GM12878 (cell line): Measurements from ENCODE around the gene WSCD2. TPM values are rescaled to one million over a fixed set of nuclear protein-coding genes. Genes with fewer than 3 reads are reported as not detected.

Experiments used
- ATAC-seq: fragments of 200-7000 bp; cut with Tn5 transposase; 3 replicates; pipeline ENCODE4 v1.9.1; 2020; ENCODE audit warnings: mild to moderate bottlenecking, moderate library complexity
- BruUV-seq: library from RNA; stranded (reverse); fragments of 400-500 nt; replicated peaks from 2 replicates; lab custom pipeline; 2021; lab: Mats Ljungman, UMichigan
- CTCF ChIA-PET: fragments of 300-600 bp; sonication (Branson Sonifier 250); formaldehyde crosslinking; extraction: SDS; loops from one replicate; lab custom pipeline; 2021; ENCODE audit warnings: inconsistent platforms; lab: Yijun Ruan, JAX
- POLR2A ChIA-PET: fragments of 350-600 bp; formaldehyde crosslinking; extraction: SDS; loops from one replicate; lab custom pipeline; 2021; ENCODE audit warnings: inconsistent platforms; lab: Charles Lee
- RAD21 ChIA-PET: fragments of 300-600 bp; sonication (Branson Sonifier 250); formaldehyde crosslinking; loops from one replicate; lab custom pipeline; 2023; ENCODE audit warnings: antibody characterized with exemption; ENCODE audit not compliant: unreplicated experiment; lab: Charles Lee
- SMC1A ChIA-PET: fragments of 300-600 bp; sonication (Branson Sonifier 250); formaldehyde crosslinking; loops from one replicate; lab custom pipeline; 2023; ENCODE audit not compliant: unreplicated experiment, uncharacterized antibody; lab: Charles Lee
- DNase-seq: peaks from one replicate; pipeline ENCODE4 v3.0.0-alpha.2; 2011; ENCODE audit warnings: low read depth, low spot score
- FAIRE-seq: peaks from 3 replicates; lab custom pipeline; 2011; peaks lifted over from hg19 to GRCh38; lab: Jason Lieb, UNC
- H2AFZ ChIP-seq: 2 replicates; pipeline ENCODE4 v1.6.0; 2011; ENCODE audit warnings: low read depth, low read length, control low read depth; ENCODE audit not compliant: control insufficient read depth
- H3K27ac ChIP-seq: 2 replicates; pipeline ENCODE4 v1.5.1; 2011; ENCODE audit warnings: control low read depth; ENCODE audit not compliant: control insufficient read depth, insufficient read depth
- H3K27me3 ChIP-seq, 2 experiments: replicated peaks in 1 of 2; 2 replicates each; pipeline versions ENCODE4 v1.6.0 to v1.6.1; 2011; ENCODE audit warnings: low read length in 1 of 2; ENCODE audit not compliant: control insufficient read depth in 2 of 2, insufficient read depth in 2 of 2
- H3K36me3 ChIP-seq, 2 experiments: 2 replicates each; pipeline ENCODE4 v1.5.1; 2011; ENCODE audit warnings: low read length in 1 of 2; ENCODE audit not compliant: control insufficient read depth in 2 of 2, insufficient read depth in 2 of 2
- H3K4me1 ChIP-seq: 2 replicates; pipeline ENCODE4 v1.6.1; 2011; ENCODE audit warnings: mild to moderate bottlenecking, low read length, moderate library complexity, mixed read lengths; ENCODE audit not compliant: control insufficient read depth, insufficient read depth
- H3K4me2 ChIP-seq: 2 replicates; pipeline ENCODE4 v1.6.0; 2011; ENCODE audit warnings: control low read depth; ENCODE audit not compliant: control insufficient read depth, insufficient read depth
- H3K4me3 ChIP-seq: fragments of 200-600 bp; sonication (generic); 2 replicates; pipeline ENCODE4 v1.5.1; 2016
- H3K79me2 ChIP-seq: 2 replicates; pipeline ENCODE4 v1.6.0; 2011; ENCODE audit warnings: low read length; ENCODE audit not compliant: control insufficient read depth, insufficient read depth
- H3K9ac ChIP-seq: 2 replicates; pipeline ENCODE4 v1.8.0; 2011; ENCODE audit warnings: low read length, control low read depth, mixed read lengths; ENCODE audit not compliant: control insufficient read depth, insufficient read depth
- H3K9me3 ChIP-seq: replicated peaks from 3 replicates; pipeline ENCODE4 v1.5.1; 2011; ENCODE audit warnings: mild to moderate bottlenecking, low read length; ENCODE audit not compliant: control insufficient read depth, insufficient read depth
- H4K20me1 ChIP-seq: 2 replicates; pipeline ENCODE4 v1.6.0; 2011; ENCODE audit not compliant: control insufficient read depth, insufficient read depth
- CHD4 ChIP-seq: fragments of 200-600 bp; sonication (generic); IDR thresholded peaks from 2 replicates; pipeline ENCODE4 v1.6.1; 2016; ENCODE audit warnings: mild to moderate bottlenecking
- CREB1 ChIP-seq: IDR thresholded peaks from 2 replicates; pipeline ENCODE4 v1.6.1; 2012; ENCODE audit warnings: low read depth, mild to moderate bottlenecking, inconsistent platforms
- GABPA ChIP-seq: IDR thresholded peaks from 2 replicates; pipeline ENCODE4 v1.6.1; 2014; ENCODE audit warnings: antibody characterized with exemption, low read depth, mild to moderate bottlenecking, inconsistent platforms
- KLF5 ChIP-seq: fragments of 450-650 bp; IDR thresholded peaks from 2 replicates; pipeline ENCODE4 v1.6.1; 2014; ENCODE audit warnings: mild to moderate bottlenecking; ENCODE audit not compliant: partially characterized antibody
- NBN ChIP-seq: fragments of 450-650 bp; IDR thresholded peaks from 2 replicates; pipeline ENCODE4 v1.6.1; 2016
- NR2C1 ChIP-seq: fragments of 450-650 bp; IDR thresholded peaks from 2 replicates; pipeline ENCODE4 v1.6.1; 2017; ENCODE audit warnings: antibody characterized with exemption, mild to moderate bottlenecking, moderate library complexity
- PKNOX1 ChIP-seq: fragments of 450-650 bp; IDR thresholded peaks from 2 replicates; pipeline ENCODE4 v1.6.1; 2016; ENCODE audit warnings: mild to moderate bottlenecking
- RB1 ChIP-seq: fragments of 450-650 bp; formaldehyde crosslinking; IDR thresholded peaks from 2 replicates; pipeline ENCODE4 v1.6.1; 2017; ENCODE audit warnings: mild to moderate bottlenecking, borderline replicate concordance
- TARDBP ChIP-seq: IDR thresholded peaks from 2 replicates; pipeline ENCODE4 v1.6.1; 2016; ENCODE audit warnings: borderline replicate concordance
- ZNF274 ChIP-seq: IDR thresholded peaks from one replicate; pipeline ENCODE4 v1.8.0; 2011; ENCODE audit not compliant: insufficient read length, insufficient read depth
- WGBS: methylation state at CpG from one replicate; pipeline ENCODE4 v1.1.6; 2016; ENCODE audit warnings: low lambda C conversion rate; ENCODE audit not compliant: insufficient replicate concordance, insufficient coverage; ENCODE audit errors: missing lambda C conversion rate; 5-methylcytosine and 5-hydroxymethylcytosine counted together
- in situ Hi-C: fragments of 300-500 bp; cut with MboI; formaldehyde crosslinking; loops from 9 replicates; pipeline ENCODE4 v1.14.3; 2018; ENCODE audit warnings: mixed read lengths
- intact Hi-C: fragments of 100-400 bp; cut with micrococcal nuclease; formaldehyde crosslinking; loops from one replicate; pipeline ENCODE4 v1.14.2; 2022; ENCODE audit not compliant: unreplicated experiment
- polyA plus RNA-seq, 11 experiments: library from polyadenylated mRNA; depleted of rRNA in 4 of 11; unstranded in 6 of 11; stranded (reverse) in 5 of 11; fragments of >200 nt; fragmentation: Nextera tagmentation in 4 of 11; fragmentation: Illumina TruSeq in 1 of 11; extraction: Ambion mirVana in 4 of 11; extraction: Trizol in 1 of 11; gene quantifications; 1 replicate in 1 of 11; 2 replicates in 10 of 11; pipeline versions ENCODE4 v1.2.1 to v1.2.3, GENCODE V29; 2011 to 2016; ENCODE audit warnings: inconsistent platforms in 2 of 11, missing spikeins in 2 of 11, low read depth in 1 of 11
- total RNA-seq, 4 experiments: library from RNA; depleted of rRNA in 3 of 4; stranded (reverse); fragments of >200 nt in 3 of 4; fragmentation: Illumina TruSeq in 1 of 4; extraction: Trizol in 1 of 4; gene quantifications; 2 replicates each; pipeline versions ENCODE4 v1.2.1 to v1.2.3, GENCODE V29; 2013 to 2021

WSCD2 gene
- total and polyA plus RNA-seq, 10 of the 15 experiments (the other 5 are each of a cell fraction or from before 2014, with no cell fraction given) = 0.41 TPM; not detected in 9

GRCh38 chr12:108128221-108129016 is 669 bp upstream of the WSCD2 start:
- Histone ChIP-seq H3K4me2 (no peak overlapping the region), H4K20me1 (no peaks in the 10 kb centered on the region; the same call in 1 of the 2 replicates), H3K9me3 (no peaks in the 10 kb centered on the region), H3K36me3 (no peaks in the 10 kb centered on the region), H3K4me3 (no peak overlapping the region), H3K27ac (no peak overlapping the region), H3K79me2 (no peaks in the 10 kb centered on the region), H3K9ac (no peak overlapping the region), H3K4me1 (no peaks in the 10 kb centered on the region), H3K27me3 (peaks cover 4 to 8% of the 10 kb centered on the region in 2 experiments), H2AFZ (no peak overlapping the region)
- in situ Hi-C loops (no loop called here), intact Hi-C loops (no loop called here)
- ChIA-PET SMC1A (no interaction called here), POLR2A (no interaction called here), CTCF (no interaction called here), RAD21 (no interaction called here)
- DNase-seq = no peak
- TF ChIP-seq NBN (no peak), KLF5 (no peak), NR2C1 (no peak), RB1 (no peak), TARDBP (no peak), CHD4 (no peak), GABPA (no peak), CREB1 (no peak), ZNF274 (no peak), PKNOX1 (no peak)
- FAIRE-seq = no peak
- 53% methylated on average over 10 of the region's 10 CpGs for whole genome bisulfite sequencing
- ATAC-seq = no peak
- no TSS peak for BruUV-seq
